ENCODE results near the gene SRBD1. TPM values are rescaled to one million over a fixed set of nuclear protein-coding genes. Genes with fewer than 3 reads are reported as not detected.

The SRBD1 gene
- total RNA-seq, 1 donor from 2014 or later, result 19.3 TPM

DNA sequence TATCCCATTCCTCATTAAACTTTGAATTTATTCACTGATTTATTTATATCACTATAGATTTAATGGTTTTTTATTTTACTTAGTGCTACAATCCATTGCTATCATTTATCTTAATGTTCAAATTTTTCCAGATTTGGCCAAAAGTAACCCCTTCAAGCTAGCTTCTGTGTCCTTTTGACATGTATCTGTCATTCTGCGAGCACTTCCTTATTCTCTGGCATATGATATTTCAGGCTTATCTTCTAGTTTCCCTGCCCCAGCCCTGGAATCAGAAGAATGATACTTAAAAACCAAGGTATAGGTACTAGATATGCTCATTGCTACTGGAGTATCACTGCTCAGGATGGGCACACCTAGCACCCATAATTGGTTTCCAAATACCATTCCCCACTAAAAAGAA, 28.5 kb downstream of the SRBD1 start:
- H3K36me3 Mint-ChIP-seq, result peaks cover 6% of the 10 kb centered on the region
- H3K27ac Mint-ChIP-seq, result no peak overlapping the region
- H3K9me3 Mint-ChIP-seq, result no peaks in the 10 kb centered on the region
- peaks cover 4% of the 10 kb centered on the region for H3K4me1 Mint-ChIP-seq
- TF ChIP-seq, protein P1, sequence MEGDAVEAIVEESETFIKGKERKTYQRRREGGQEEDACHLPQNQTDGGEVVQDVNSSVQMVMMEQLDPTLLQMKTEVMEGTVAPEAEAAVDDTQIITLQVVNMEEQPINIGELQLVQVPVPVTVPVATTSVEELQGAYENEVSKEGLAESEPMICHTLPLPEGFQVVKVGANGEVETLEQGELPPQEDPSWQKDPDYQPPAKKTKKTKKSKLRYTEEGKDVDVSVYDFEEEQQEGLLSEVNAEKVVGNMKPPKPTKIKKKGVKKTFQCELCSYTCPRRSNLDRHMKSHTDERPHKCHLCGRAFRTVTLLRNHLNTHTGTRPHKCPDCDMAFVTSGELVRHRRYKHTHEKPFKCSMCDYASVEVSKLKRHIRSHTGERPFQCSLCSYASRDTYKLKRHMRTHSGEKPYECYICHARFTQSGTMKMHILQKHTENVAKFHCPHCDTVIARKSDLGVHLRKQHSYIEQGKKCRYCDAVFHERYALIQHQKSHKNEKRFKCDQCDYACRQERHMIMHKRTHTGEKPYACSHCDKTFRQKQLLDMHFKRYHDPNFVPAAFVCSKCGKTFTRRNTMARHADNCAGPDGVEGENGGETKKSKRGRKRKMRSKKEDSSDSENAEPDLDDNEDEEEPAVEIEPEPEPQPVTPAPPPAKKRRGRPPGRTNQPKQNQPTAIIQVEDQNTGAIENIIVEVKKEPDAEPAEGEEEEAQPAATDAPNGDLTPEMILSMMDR (IDR thresholded peaks at IDR 0.05; ENCODE audit: unreplicated experiment), result no peak
- no peaks in the 10 kb centered on the region for H3K27me3 Mint-ChIP-seq (ENCODE audit: low read depth)
- no peak for DNase-seq (ENCODE audit: low spot score in 2 of 2, unreplicated experiment in 2 of 2)
- H3K4me3 Mint-ChIP-seq, result no peak overlapping the region

DNA sequence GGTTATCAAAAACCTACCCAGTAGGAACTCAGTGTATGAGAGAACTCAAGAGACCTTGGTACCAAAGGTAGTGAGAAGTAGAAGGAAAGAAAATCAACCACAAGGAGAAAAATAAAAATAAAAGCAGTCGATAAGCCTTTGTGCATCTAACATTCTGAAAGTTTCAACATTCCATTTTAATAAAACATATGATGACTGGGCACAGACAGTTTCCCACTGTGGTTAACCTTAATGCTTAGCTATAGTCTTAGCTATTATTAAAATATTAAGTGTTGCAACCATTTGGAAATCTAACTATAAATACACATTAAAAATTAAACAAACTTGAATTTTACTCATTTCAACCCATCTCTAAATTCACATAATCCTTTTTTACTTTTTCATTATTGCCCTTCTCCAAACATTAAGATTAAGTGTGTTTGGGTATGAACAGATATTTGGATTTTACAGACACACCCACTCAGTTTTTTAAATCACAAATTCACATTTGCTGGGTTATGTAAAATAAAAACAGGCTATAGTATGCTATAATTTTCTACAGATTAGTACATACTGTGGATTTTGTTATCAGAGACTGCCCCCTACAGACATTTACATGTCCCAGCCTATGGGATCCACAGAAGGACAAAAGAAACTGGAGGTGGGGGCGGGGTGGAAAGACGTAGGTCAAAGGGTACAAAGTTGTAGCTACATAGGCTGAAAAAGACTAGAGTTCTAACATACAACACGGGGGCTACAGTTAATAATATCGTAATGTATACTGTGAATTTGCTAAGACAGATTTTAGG, 32.8 kb downstream of the SRBD1 start:
- H3K4me3 Mint-ChIP-seq, result no peak overlapping the region
- H3K36me3 Mint-ChIP-seq, result peaks cover 15% of the 10 kb centered on the region
- peaks cover 8% of the 10 kb centered on the region for H3K4me1 Mint-ChIP-seq
- no peaks in the 10 kb centered on the region for H3K27me3 Mint-ChIP-seq (ENCODE audit: low read depth)
- no peaks in the 10 kb centered on the region for H3K9me3 Mint-ChIP-seq
- TF ChIP-seq, protein P1 (IDR thresholded peaks at IDR 0.05; ENCODE audit: unreplicated experiment), result no peak
- no peak overlapping the region for H3K27ac Mint-ChIP-seq
- no peak for DNase-seq (ENCODE audit: low spot score in 2 of 2, unreplicated experiment in 2 of 2)

DNA sequence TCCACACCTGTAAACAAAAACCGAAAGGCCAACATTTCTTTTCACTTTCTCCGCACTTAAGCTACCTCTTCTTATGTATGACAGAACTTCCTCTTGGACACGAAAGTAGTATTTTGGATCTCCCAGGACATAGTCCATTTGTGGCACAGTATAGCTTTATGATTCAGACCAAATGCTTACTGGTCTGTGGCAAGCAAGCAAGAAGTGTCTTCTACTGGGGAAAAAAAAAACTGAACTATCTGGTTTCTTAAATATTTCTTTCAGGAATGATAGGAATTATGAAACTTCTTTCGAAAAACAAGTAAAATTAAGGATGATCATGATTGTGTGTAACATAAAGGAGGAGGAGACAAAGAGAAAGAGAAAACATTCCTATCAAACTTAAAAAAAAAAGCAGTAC, 33.6 kb downstream of the SRBD1 start:
- no peak for DNase-seq (ENCODE audit: low spot score in 2 of 2, unreplicated experiment in 2 of 2)

DNA sequence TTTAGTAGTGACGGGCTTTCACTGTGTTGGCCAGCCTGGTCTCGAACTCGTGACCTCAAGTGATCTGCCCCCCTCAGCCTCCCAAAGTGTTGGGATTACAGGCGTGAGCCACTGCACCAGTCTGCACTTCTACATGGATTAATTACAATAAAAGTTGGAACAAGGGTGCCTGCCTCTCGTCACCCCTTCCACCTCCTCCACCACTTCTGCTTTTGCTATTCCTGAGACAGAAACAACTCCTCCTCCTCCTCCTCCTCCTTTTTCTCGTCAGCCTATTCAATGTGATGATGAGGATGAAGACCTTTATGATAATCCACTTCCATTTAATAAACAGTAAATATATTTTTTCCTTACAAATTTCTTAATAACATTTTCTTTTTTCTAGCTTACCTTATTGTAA, 35.2 kb downstream of the SRBD1 start:
- no peak for DNase-seq (ENCODE audit: low spot score in 2 of 2, unreplicated experiment in 2 of 2)
- H3K36me3 Mint-ChIP-seq, result peaks cover 28% of the 10 kb centered on the region
- peaks cover 8% of the 10 kb centered on the region for H3K4me1 Mint-ChIP-seq
- no peak overlapping the region for H3K27ac Mint-ChIP-seq
- H3K4me3 Mint-ChIP-seq, result no peak overlapping the region
- H3K9me3 Mint-ChIP-seq, result peaks cover 12% of the 10 kb centered on the region
- no peaks in the 10 kb centered on the region for H3K27me3 Mint-ChIP-seq (ENCODE audit: low read depth)
- TF ChIP-seq, protein P1 (IDR thresholded peaks at IDR 0.05; ENCODE audit: unreplicated experiment), result no peak

More for the DNA sequence above, 33.6 kb downstream of the SRBD1 start:
- Mint-ChIP-seq H3K27ac (peak overlapping the region; percentile 27), H3K4me3 (no peak overlapping the region), H3K27me3 (ENCODE audit: low read depth) (no peaks in the 10 kb centered on the region), H3K4me1 (peaks cover 8% of the 10 kb centered on the region), H3K9me3 (no peaks in the 10 kb centered on the region), H3K36me3 (peaks cover 19% of the 10 kb centered on the region)
- TF ChIP-seq, protein P1 (IDR thresholded peaks at IDR 0.05; ENCODE audit: unreplicated experiment), result no peak

DNA sequence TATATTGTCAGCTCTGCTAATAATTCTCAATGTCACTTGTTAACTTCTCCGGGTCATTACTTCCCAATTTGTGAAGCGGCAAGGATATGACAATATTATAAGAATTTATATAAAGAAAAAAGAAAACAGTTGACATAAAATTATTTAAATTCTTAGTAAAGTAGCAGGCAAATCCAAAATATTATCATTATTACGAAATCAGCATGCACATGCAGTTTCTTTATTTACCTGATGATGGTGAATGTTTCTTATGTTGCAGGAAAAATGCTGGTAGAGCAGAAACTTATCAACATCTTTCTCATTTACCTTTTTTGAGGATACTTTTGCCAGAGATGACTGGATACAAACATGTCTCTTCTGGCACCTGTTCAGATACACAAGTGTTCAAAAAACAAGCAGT, 38.1 kb downstream of the SRBD1 start:
- DNase-seq (ENCODE audit: low spot score in 2 of 2, unreplicated experiment in 2 of 2), result no peak
- Mint-ChIP-seq H3K36me3 (peaks cover 33% of the 10 kb centered on the region), H3K27me3 (ENCODE audit: low read depth) (no peaks in the 10 kb centered on the region), H3K9me3 (peaks cover 15% of the 10 kb centered on the region), H3K4me1 (peaks cover 13% of the 10 kb centered on the region), H3K27ac (no peak overlapping the region), H3K4me3 (no peak overlapping the region)
- TF ChIP-seq, protein P1 (IDR thresholded peaks at IDR 0.05; ENCODE audit: unreplicated experiment), result no peak

Measured in mesothelial cell of epicardium (in vitro differentiated cells).